Measurements from ENCODE around the gene LZIC. TPM values are rescaled to one million over a fixed set of nuclear protein-coding genes. Genes with fewer than 3 reads are reported as not detected.

The LZIC gene
- total RNA-seq, 4 donors from 2014 or later, result 25.4 to 30.6 (median 27.7) TPM

GRCh38 chr1:9984253-9984652 is 41.1 kb upstream of the LZIC start:
- 63% methylated on average over 5 of the region's 5 CpGs for WGBS
- peak overlapping the region; percentile 9 to 74 (median 62) for H3K27ac ChIP-seq (replicated peaks in 1 of 4)
- peaks cover 0 to 21% (median 14%) of the 10 kb centered on the region in 4 donors for H3K4me1 ChIP-seq
- no peaks in the 10 kb centered on the region for H3K27me3 ChIP-seq
- no peak for DNase-seq (ENCODE audit: extremely low spot score)
- peaks cover 24 to 57% (median 40%) of the 10 kb centered on the region in 4 donors for H3K36me3 ChIP-seq
- H3K9me3 ChIP-seq, result no peaks in the 10 kb centered on the region
- intact Hi-C loops (cut with DNase I), result no loop called here
- TF ChIP-seq CTCF (IDR thresholded peaks at IDR 0.05) (no peak), POLR2A (IDR thresholded peaks at IDR 0.05; ENCODE audit: low read depth) (no peak), POLR2AphosphoS5 (IDR thresholded peaks at IDR 0.05) (peak in 1 of 2 donors; percentile 24), EP300 (IDR thresholded peaks at IDR 0.05) (no peak)
- H3K4me3 ChIP-seq, result no peak overlapping the region

DNA sequence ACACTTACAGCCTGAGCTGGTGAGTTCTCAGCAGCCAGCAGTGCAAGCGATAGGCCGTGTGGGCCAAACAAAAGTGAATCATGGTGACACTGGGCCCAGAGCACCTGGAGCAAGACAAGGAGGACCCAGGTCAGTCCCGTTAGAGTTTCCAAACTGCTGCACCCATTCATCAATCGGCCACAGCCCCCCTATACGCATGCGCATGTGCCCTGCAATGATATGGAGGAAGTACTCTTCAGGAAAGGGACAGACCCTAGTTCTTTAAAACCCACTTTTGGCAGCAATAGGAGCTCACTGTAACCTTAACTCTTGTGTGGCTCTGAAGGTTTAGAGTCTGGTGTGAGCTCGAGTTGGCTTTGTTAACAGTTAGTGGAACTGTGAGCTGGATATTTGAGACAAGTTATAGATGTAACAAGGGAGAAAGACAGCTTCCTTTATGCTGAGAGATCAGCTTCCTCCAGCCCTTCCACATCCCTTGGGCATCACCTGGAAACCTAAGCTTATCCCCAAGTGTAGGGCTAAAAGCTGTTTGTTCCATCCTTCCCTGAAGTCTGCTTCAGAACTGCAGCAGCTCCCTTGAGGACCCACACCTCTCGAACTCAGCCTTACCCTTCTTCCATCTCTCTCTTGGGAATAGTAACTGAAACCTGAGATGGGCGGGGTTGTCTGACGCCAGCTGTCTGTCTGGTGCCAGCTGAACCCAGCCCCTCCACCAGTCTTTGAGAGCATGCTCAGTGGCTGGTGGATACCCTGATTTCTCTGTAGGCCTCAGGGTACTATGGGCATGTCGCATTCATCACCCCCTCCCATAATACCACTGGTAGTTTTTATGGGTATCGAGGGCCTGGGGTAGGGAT is 17.7 kb upstream of the LZIC start:
- Histone ChIP-seq H3K27me3 (no peaks in the 10 kb centered on the region), H3K9me3 (no peaks in the 10 kb centered on the region), H3K36me3 (peaks cover 0 to 12% (median 4%) of the 10 kb centered on the region in 4 donors), H3K27ac (replicated peaks in 1 of 4) (no peak overlapping the region), H3K4me3 (no peak overlapping the region), H3K4me1 (no peaks in the 10 kb centered on the region)
- intact Hi-C loops (cut with DNase I), result no loop called here
- no peak for DNase-seq (ENCODE audit: extremely low spot score)
- no peak for TF ChIP-seq EP300 (IDR thresholded peaks at IDR 0.05)
- TF ChIP-seq CTCF (IDR thresholded peaks at IDR 0.05), result no peak
- no peak for TF ChIP-seq POLR2AphosphoS5 (IDR thresholded peaks at IDR 0.05)
- TF ChIP-seq POLR2A (IDR thresholded peaks at IDR 0.05; ENCODE audit: low read depth), result no peak
- WGBS, result 89% methylated on average over 8 of the region's 12 CpGs

DNA sequence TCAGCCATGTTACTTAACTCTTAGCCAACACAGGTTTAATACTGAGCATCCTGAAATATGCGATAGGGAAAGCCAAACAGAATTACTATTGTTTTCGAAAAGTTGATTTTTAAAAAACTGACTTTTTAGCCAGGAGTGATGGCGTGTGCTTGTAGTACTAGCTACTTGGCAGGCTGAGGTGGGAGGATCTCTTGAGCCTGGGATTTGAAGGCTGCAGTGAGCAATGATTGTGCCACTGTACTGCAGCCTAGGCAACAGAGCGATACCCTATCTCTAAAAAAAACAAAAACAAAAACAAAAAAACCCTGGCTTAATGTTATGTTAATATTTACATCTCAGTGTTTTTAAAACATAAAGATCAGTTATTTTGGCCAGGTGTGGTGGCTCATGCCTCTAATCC is 16.8 kb upstream of the LZIC start:
- whole genome bisulfite sequencing, result 75% methylated on average over 4 of the region's 4 CpGs
- H3K27me3 ChIP-seq, result no peaks in the 10 kb centered on the region
- intact Hi-C loops (cut with DNase I), result no loop called here

DNA sequence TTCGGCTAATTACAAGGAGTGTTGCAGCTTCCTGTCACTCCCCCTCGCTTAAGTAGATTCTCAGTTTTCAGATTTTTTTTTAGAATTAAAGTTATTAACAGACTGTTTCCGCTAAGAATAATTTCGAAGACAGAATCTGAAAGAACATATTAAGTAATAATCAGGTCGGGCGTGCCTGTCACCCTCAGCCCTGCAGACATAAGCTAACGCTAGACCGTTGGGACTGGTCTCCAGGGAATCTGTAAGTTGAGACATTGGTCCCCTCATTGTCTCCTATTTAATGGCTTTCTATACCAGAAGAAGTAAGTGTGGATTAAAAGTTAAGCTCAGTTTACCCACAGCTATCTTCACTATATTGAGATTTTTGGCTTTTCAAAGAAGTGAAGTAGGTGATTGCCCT is 14.5 kb upstream of the LZIC start:
- no peak for DNase-seq (ENCODE audit: extremely low spot score)
- Histone ChIP-seq H3K27me3 (no peaks in the 10 kb centered on the region), H3K36me3 (peaks cover 0 to 7% (median 0%) of the 10 kb centered on the region in 4 donors), H3K4me1 (no peaks in the 10 kb centered on the region), H3K27ac (replicated peaks in 1 of 4) (no peak overlapping the region), H3K9me3 (no peaks in the 10 kb centered on the region), H3K4me3 (no peak overlapping the region)
- intact Hi-C loops (cut with DNase I), result loop anchor here (10.0 kb wide), 1 partner anchor 377 kb away; no protein-coding TSS in a partner anchor
- WGBS, result 89% methylated on average over 8 of the region's 8 CpGs
- TF ChIP-seq POLR2AphosphoS5 (IDR thresholded peaks at IDR 0.05), result no peak
- TF ChIP-seq EP300 (IDR thresholded peaks at IDR 0.05), result no peak
- no peak for TF ChIP-seq POLR2A (IDR thresholded peaks at IDR 0.05; ENCODE audit: low read depth)
- TF ChIP-seq CTCF (IDR thresholded peaks at IDR 0.05), result no peak

More for the DNA sequence above, 16.8 kb upstream of the LZIC start:
- Histone ChIP-seq H3K4me3 (no peak overlapping the region), H3K36me3 (peaks cover 0 to 12% (median 4%) of the 10 kb centered on the region in 4 donors), H3K9me3 (no peaks in the 10 kb centered on the region), H3K27ac (replicated peaks in 1 of 4) (no peak overlapping the region), H3K4me1 (no peaks in the 10 kb centered on the region)
- DNase-seq (ENCODE audit: extremely low spot score), result no peak
- TF ChIP-seq POLR2A (IDR thresholded peaks at IDR 0.05; ENCODE audit: low read depth), result no peak
- TF ChIP-seq POLR2AphosphoS5 (IDR thresholded peaks at IDR 0.05), result no peak
- no peak for TF ChIP-seq CTCF (IDR thresholded peaks at IDR 0.05)
- no peak for TF ChIP-seq EP300 (IDR thresholded peaks at IDR 0.05)
